Hepatic stellate cell (primary cell): ENCODE results near the gene FRMD1.

Experiments
- DNase-seq: peaks from one replicate; pipeline ENCODE4 v3.0.0; 2011; ENCODE audit warnings: low spot score

The FRMD1 gene

DNA sequence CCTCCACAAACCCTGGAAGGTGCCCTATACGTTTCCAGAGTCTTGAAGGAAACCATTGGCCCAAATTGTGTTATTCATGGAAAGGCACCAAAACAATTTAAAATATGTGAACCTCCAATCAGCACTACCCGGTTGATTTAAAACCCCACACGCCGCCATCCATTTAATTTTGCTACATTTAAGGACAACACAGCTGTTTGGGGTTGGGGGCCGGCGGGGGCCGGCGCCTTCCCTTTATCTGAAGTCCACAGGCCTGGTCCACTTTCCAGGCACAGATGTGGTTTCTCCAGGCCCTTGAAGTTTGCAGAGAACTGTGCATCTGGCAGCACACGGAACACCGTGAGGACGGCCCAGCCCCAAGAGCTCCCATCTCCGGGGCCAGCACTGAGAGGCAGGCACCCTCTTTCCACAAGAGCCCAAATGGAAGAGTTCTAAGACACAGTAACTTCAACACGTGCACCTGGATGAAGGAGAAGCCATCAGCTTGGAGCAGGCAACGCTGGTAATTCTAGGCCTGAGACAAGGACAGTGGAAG, 16.8 kb upstream of the FRMD1 start:
- DNase-seq = no peak

DNA sequence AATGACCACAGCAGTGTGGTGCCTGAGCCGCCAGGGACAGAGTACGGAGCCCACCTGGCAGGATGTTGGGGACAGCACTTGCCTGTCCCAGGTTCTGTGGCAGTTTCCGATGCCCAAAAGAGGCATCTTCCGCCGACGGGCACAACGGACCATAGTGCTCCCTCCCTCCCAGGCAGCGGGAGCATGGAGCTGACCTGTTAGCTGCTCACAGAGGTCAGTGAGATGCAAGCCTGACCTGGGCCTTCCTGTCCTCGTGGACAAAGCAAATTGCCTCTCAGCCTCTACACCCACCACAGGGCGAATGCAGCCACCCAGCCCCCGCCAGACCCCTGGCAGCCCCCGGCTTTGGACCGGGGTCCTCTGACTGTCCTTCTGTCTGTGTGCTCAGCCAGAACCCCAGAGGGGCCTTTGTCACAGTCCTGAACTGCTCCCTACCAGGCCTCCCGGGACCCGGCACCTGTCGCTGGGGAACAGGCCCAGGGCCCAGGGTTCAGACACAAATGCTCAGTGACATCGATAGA, 16.2 kb upstream of the FRMD1 start:
- DNase-seq = no peak

DNA sequence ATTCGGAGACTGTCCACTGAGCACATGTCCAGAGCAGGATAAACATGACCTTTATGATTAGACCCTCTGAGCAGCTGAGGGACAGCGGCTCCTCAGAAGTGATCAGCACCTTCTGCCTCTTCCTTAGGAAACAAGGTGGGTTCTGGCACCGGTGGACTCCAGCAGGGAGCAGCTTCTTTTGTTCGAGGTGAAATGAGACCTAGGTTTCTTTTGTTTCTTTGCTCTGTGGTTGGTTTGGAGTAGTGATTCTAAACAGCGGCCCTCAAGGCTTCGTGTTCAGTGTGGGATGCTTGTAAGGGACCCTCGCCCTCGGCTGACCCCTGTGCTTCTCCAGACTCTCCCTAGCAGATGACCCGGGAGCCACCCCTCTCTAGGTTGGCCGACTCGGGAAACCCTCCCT, 14.6 kb upstream of the FRMD1 start:
- no peak for DNase-seq

DNA sequence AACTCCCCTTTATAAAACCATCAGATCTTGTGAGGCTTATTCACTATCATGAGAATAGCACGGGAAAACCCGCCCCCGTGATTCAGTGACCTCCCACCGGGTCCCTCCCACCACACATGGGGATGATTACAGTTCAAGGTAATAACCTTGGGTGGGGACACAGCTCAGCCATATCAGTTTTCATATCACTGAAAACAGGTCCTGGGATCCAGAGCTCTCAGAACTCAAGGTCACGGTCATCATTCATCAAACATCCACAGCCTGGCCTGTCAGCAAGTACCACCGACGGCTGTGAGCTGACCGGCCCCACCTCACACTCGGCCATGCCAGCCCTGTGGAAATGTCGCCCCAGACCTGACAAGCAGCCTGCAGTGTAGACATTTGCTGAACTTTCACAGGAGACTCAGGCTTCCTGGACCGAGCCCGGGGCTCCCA, 14.1 kb upstream of the FRMD1 start:
- no peak for DNase-seq

DNA sequence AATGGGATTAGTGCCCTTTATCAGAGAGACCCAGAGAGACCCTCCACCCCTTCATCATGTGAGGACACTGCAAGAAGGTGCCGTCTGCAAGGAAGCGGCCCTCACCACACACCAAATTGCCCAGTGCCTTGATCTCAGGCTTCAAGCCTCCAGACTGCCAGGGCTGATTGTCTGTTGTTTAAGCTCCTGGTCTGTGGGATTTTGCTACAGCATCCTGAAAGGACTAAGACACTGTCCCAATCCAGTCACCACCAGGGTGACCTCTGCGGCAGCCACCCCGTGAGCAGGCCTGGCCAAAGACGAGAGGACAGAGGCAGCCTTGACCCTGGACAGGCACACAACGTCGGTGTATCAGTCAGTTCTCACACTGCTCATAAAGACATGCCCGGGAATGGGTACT, 13.5 kb upstream of the FRMD1 start:
- DNase-seq = no peak

DNA sequence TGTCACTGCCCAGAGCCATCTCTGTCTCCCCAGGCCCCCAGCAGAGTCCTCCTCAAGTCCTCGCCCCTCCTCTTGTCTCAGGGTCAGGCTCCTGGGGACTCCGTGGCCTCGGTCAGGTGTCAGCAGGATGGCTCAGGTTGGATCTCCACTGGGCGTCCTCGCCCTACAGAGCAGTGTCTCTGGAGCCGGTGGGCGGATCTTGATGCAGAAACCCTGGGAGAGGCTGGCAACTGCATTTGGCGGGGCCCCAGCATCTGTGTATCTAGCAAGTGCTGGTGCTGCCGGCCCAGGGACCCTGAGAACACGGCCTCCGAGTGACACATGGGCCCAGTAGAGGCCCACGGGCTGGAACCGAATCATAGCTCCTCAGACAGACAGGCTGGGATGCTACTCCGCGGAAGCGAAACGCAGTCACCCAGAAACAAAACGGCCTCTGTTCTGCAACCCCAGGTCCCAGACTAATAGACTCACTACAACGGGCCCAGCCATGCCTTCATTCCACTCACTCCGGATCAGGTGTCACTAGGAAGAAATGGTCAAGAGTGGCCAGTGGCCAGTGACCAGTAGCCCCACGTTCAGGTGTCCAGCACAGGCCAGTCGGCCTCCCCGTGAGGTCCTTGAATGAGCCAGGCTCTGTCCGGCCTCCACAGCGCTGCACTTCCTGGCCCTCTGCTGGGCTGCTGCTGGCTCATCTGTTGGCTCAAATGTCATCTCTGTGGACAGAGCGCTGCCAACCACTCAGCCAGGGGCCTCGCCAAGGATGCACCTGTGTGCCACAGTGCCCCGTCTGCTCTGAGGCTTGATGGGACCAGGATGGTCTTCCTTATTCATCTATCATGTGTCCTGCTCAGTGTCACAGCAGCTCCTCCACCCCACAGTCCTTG, 12.6 kb upstream of the FRMD1 start:
- DNase-seq = no peak

DNA sequence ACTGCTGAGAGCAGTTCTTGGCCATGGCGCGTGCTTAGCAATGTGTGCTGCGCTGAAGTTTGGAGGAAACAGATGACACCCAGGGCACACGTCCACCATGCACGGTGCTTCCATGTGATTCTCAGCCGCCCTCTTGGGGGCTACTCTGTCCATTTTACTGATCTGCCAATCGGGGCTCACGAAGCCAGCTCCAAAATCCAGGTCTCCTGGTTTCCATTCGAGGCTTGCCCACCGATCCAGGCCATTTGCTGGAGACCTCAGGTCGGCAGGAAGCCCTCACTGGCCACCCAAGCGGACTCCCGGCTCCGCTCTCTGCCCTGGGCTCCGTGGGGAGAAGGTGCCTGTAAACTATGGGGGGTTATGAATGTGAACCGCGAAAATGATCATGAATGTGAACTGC, 11.7 kb upstream of the FRMD1 start:
- DNase-seq = no peak

DNA sequence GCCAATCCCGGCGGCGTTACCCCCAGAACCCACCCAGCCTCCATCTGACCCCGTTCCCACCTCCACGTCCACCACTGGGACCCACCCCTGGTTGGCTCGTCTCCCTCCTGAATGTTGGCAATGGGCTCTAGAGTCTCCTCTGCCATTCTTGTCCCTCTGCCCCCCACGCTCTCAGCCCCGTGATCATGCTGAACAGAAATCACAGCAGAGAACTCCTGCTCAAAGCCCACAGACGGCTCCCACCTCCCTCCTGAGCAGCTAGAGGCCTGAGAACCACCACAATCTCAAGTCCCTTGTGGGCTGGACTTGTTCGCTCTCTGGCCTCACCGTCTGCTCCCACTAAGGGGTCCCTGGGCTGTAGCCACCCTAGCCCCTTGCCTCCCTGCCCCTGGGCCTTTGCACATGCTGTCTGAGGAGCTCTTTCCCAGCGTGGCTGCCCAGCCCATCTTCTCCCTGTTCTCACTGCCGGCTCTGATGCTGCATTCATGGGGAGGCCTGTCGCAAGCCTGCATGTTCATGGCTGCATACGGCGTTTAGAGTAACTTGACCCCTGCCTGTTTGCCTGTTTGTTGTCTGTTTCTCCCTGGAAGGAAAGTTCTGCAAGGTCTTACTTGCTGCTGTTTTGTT, 11.2 kb upstream of the FRMD1 start:
- DNase-seq = no peak

DNA sequence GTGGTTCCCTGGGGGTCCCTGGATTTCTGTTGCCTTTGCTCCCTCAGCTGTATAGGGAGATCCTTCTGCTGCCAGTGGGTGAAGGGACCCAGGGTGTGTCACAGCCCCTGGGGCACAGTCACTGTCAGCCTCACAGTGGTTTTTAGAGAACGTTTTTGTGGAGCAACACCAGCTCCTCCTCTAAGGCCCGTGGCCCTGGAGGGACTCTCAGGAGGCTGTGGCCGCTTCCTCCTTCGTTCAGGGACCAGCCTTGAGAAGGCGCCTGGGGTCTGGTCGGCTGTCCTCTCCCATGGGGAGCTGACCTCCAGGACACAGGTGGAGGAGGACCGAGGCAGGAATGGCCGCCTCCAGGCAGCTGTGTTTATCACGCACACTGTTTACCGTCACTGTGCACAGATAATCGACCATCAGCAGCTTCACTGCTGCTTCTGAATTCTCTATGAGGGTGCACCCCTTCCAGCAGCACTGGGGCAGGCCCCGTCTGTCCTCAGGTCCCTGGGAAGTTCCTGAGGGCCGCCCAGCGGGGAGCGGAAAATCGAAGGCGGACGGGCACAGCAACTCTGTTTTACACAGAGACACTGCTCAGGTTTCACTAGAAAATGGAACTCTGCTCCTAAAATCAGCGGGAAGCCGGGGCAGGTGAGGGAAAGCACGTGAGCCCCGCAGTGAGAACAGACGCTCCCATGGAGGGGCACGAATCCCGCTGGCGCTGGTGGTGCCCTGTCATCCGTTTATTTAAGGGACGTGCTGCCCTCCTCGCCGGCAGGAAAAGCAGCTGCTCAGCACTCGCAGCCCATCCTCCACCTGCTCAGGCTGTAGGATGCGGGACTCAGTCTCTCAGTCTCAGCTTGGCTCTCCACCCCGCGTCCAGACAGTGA, 10.4 kb upstream of the FRMD1 start:
- DNase-seq = no peak

DNA sequence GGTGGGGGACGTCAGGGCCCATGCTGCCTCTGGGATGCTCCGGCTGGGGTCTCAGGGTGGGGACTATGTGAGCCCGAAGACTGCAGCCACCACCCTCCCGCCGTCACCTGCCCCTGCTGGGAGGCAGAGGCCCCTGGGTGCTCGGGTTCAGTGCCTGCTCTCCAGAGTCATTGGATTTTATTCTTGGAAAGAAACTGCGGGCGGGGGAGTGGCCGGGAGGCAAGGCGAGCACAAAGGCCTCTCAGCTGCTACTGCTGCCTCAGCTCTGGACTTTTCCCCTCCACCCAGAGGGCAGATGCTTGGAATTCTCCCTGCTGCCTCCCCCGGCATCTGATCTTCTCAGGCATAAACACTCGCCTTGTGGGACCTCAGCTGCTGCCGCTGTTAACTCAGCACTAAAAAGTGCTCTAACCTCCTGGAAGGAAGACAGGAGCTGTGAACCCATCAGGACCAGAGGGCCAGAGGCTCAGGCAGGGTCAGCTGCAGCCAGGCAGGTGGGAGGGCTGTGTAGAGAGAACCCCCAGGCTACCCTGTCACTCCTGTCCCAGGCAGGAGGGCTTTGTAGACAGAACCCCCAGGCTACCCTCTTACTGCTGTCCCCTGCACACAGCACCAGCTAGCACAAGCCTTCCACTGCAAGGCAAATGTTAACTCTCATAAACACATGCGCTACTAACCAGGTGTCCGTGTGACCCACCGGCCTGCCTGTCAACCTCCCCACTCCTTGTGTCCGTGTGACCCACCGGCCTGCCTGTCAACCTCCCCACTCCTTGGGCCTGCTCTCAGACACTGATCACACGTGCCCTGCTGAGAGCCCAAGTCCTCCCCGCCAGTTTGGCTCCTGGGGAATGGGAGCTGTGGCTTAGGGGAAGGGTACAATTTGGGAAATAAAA, 9.4 kb upstream of the FRMD1 start:
- peak; percentile 71 for DNase-seq

DNA sequence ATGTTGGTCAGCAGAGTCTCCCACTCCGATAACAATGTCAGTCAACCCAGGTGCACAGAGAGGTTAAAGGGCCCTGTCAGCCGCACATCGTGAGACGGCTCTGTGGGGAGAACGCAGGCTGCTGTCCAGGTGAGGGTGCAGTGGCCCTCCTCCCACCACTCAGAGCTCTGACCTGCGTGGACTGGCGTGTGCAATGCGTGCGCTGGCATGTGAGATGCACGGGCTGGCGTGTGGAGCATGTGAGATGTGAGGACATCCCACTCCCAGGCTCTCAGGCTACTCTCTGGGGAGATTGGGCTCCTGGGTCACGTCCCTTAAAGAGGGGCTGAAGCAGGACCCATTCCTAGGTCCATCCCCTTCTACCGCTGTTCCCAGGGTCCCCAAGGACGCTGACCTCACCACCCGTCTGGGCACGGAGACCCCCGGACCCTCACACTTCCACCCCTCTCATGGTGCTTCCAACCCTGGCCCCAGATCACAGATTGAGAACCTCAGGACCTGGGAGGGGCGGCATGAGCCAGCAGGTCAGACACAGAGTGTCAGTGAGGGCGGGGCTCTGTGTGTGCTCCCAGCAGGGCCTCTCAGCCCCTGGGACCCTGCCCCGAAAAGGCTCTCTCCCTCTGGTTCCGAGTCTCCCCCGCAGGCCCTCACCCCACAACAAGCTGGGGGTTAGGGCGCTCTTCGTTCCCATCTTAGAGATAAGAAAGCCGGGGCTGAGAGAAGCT, 8.6 kb upstream of the FRMD1 start:
- no peak for DNase-seq

DNA sequence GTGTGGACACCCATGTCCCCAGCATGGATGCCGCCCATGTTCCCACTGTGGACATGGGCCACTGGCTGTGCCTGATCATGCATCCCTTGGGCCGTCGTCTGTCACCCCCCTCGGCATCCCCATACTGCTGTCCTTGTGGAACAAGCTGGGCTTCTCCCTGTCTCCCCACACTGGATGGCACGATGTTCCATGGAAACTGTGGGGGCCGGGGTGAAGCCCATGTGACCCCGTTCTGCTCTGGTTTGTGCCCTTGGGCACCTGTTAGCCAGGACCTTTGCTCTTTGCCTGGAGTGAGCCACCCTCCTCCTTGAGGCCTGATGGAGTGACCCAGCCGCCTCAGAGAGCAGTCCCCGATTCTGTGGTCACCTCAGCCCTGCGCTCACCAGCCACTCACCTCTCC, 7.6 kb upstream of the FRMD1 start:
- DNase-seq = no peak

DNA sequence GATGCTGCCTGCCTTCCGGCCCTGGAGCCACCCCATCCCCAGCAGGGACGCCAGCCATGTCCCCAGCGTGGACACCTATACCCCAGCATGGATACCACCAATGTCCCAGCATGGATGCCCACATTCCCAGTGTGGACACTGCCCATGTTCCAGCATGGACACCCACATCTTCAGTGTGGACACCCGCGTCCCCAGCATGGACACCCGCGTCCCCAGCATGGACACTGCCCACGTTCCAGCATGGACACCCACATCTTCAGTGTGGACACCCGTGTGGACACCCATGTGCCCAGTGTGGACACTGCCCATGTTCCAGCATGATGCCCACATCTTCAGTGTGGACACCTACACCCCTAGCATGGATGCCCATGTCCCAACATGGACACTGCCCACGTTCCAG, 7.1 kb upstream of the FRMD1 start:
- no peak for DNase-seq

DNA sequence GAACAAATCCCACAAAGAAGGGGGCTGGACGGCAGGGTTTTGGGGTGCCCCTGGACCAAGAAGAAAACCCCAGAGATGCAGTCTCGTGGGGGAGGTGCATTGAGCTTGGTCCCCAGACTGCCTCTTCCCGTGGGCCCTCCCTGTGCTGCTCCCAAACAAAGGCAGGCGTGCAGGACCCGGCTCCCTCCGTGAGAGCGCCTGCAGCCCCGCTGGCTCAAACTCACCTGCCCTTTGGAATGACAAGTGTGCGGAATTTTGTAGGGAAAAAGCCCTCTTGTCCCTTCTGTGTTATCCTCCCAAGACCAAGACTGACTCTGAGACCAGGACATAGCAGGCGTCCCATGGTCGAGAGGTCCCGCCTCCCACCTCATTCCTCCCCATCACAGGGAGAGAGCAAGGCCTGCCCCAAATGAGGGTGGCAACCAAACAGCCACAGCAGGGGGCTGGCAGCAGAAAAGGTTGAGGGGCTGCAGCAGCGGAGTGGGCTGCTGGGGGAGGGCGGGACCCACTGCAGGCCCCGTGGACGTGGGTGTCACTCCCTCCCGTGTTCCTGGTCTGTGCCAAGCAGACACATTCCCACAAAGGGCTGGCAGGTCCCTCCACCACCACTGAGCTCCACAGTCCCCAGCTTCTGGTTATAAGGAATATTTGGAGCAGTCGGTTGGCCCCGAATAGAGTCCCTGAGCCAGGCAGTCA, 5.6 kb upstream of the FRMD1 start:
- DNase-seq = no peak

DNA sequence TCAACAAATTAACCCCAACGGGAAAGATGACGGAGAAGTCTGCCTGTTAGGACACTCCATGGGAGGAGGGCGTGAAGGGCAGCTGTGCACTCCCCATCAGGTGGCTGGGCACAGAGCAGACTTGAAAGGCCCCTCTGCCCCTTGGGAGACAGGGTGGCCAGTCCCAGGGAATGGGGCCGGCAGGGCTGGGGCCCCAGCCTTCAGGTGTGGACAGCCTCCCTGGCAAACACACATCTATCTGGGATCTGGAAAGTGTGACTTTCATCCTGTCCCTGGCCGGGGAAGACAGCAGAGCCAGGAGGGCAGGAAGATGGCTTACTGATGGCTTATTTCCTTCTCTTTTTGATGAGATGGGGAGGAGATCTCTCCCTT, 4.5 kb upstream of the FRMD1 start:
- no peak for DNase-seq

DNA sequence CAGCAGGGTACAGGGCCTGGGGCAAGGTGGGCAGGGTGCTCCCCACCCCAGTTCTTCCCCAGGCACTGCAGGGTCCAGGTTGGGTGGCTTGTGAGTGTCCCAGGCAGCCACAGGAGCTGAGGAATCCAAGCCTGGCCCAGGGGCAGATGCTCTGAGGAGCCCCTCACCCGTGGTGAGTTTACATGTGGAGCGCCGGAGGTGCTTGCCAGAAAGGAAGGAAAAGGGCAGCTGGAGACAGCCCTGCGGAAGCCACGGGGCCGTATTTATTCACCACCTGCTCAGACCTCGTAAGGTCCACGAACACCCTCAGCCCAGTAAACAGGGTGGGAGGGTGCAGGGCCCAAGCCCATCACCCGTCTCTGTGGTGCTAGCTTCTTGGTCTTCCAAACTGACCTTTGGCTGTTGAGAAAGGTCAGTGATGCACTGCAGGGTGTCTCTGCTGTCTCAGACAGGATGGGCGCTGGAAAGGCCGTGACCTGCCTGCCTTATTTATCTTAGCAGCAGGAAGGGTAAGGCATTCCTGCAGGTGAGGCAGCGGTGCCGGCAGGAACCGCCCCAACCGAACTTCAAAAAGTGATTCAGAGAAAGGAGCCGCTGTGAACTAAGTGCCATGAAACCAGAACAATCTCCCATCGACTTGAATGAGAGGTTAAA, 4.0 kb upstream of the FRMD1 start:
- DNase-seq = no peak

DNA sequence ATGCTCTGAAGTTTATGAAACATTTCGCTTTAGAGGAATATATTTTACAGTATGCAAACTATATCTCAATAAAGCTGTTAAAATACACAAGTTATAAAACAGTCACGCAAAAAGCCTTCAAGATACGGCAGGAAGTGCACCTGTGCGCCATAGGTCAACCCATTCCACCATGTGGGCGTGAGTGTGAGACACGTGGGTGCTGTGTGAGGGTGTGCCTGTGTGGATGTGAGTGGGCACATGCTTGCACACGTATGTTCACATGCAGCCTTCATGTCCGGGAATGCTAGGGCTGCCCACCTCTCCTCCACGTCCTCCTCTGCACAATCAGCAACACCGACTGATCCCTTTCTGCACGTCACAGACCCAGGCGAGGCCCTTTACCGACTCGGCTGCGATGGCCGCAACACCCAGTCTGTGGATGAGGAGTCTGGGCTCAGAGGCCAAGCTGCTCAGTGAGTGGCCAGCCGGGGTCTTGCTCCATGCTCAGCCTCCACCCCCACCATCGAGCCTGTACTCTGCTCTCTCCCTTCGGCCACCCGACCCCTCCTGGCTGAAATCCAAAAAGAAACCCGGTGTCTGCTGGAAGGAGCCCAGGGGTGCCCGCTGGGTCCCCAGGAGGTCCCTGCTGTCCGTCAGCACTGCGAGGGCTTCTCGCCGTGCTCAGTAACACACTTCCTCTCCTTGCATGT, 3.0 kb upstream of the FRMD1 start:
- no peak for DNase-seq

DNA sequence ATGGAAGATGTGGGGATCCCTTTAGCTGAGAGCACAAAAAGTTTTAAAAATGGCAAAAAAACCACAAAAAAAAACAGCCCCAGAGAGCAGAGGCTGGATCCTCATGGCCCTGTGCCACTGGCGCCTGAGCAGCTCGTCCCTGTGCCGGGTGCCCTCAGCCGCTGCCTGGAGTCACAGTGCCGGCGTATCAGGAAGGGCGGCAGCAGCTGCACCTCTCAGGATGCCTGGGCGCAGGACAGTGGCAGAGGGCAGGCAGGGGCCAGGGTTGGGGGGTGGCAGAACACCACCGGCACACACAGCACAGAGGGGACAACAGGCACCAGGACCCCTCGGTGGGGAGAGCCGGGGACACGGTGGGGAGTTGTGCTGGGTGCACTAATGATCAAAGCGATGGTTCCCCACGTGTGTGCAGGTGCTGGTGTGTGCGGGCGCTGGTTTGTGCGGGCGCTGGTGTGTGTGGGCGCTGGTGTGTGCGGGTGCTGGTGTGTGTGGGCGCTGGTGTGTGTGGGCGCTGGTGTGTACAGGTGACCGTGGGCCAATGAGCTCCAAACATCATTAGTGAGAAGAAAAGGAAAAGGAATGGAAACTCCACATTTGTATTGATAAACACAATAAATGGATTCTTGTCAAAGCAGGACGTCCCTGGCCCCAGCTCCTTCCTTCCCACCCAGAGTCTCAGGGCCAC, 1.5 kb upstream of the FRMD1 start:
- no peak for DNase-seq
